HL-60 (cell line): ENCODE results near the gene MBNL1.

Experiments
- DNase-seq, 2 experiments: peaks; one replicate each; pipeline ENCODE4 v3.0.0-alpha.2; 2010 to 2020; ENCODE audit warnings: low read depth in 1 of 2, low spot score in 1 of 2
- H3K27ac ChIP-seq: fragments of 250-450 bp; sonication (Bioruptor Pico); replicated peaks from 2 replicates; pipeline ENCODE4 v1.5.1; 2020; ENCODE audit warnings: mild to moderate bottlenecking, moderate library complexity
- H3K27me3 ChIP-seq: fragments of 250-450 bp; sonication (Bioruptor Pico); 2 replicates; pipeline ENCODE4 v1.5.1; 2021; ENCODE audit warnings: mild to moderate bottlenecking, moderate library complexity; ENCODE audit not compliant: insufficient read depth, poor library complexity, severe bottlenecking
- H3K4me3 ChIP-seq: replicated peaks from 2 replicates; pipeline ENCODE4 v1.5.1; 2011; ENCODE audit warnings: mild to moderate bottlenecking, control low read depth, low read length; ENCODE audit not compliant: insufficient read depth
- CTCF ChIP-seq: IDR thresholded peaks from one replicate; pipeline ENCODE4 v1.5.1; 2011; ENCODE audit warnings: low read length, control low read depth, inconsistent platforms; ENCODE audit not compliant: insufficient read depth
- GABPA ChIP-seq: IDR thresholded peaks from 2 replicates; pipeline ENCODE4 v1.6.1; 2012; ENCODE audit warnings: low read depth
- POLR2AphosphoS5 ChIP-seq: IDR thresholded peaks from 2 replicates; pipeline ENCODE4 v1.6.1; 2012; ENCODE audit warnings: low read depth
- SPI1 ChIP-seq: IDR thresholded peaks from 2 replicates; pipeline ENCODE4 v1.6.1; 2012; ENCODE audit warnings: low read depth, mild to moderate bottlenecking, borderline replicate concordance
- TF ChIP-seq, protein P1 (sequence below): IDR thresholded peaks from 2 replicates; pipeline ENCODE4 v1.6.1; 2012; ENCODE audit warnings: low read depth; ENCODE audit not compliant: insufficient replicate concordance

Gene MBNL1

GRCh38 chr3:152508705-152509104 is 240.0 kb downstream of the MBNL1 start:
- DNase-seq = peak in 1 of 2 experiments; percentile 3
- no peak overlapping the region for H3K4me3 ChIP-seq
- TF ChIP-seq, protein P1, sequence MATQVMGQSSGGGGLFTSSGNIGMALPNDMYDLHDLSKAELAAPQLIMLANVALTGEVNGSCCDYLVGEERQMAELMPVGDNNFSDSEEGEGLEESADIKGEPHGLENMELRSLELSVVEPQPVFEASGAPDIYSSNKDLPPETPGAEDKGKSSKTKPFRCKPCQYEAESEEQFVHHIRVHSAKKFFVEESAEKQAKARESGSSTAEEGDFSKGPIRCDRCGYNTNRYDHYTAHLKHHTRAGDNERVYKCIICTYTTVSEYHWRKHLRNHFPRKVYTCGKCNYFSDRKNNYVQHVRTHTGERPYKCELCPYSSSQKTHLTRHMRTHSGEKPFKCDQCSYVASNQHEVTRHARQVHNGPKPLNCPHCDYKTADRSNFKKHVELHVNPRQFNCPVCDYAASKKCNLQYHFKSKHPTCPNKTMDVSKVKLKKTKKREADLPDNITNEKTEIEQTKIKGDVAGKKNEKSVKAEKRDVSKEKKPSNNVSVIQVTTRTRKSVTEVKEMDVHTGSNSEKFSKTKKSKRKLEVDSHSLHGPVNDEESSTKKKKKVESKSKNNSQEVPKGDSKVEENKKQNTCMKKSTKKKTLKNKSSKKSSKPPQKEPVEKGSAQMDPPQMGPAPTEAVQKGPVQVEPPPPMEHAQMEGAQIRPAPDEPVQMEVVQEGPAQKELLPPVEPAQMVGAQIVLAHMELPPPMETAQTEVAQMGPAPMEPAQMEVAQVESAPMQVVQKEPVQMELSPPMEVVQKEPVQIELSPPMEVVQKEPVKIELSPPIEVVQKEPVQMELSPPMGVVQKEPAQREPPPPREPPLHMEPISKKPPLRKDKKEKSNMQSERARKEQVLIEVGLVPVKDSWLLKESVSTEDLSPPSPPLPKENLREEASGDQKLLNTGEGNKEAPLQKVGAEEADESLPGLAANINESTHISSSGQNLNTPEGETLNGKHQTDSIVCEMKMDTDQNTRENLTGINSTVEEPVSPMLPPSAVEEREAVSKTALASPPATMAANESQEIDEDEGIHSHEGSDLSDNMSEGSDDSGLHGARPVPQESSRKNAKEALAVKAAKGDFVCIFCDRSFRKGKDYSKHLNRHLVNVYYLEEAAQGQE = no peak
- no peak for TF ChIP-seq POLR2AphosphoS5
- no peak for TF ChIP-seq SPI1
- H3K27ac ChIP-seq = no peak overlapping the region
- no peaks in the 10 kb centered on the region for H3K27me3 ChIP-seq

- H3K4me3 ChIP-seq = no peak overlapping the region
- no peak for TF ChIP-seq SPI1
- no peak for TF ChIP-seq GABPA
- TF ChIP-seq, protein P1 = no peak
- no peak for TF ChIP-seq CTCF
- no peak for TF ChIP-seq POLR2AphosphoS5
- DNase-seq = no peak
Measured at GRCh38 chr3:152511904-152512303, 243.2 kb downstream of the MBNL1 start.

GRCh38 chr3:152513301-152513960 is 244.7 kb downstream of the MBNL1 start:
- Histone ChIP-seq H3K27ac (no peak overlapping the region), H3K4me3 (no peak overlapping the region), H3K27me3 (no peaks in the 10 kb centered on the region)
- TF ChIP-seq SPI1 = no peak
- TF ChIP-seq GABPA = no peak
- TF ChIP-seq CTCF = no peak
- TF ChIP-seq, protein P1 = no peak
- TF ChIP-seq POLR2AphosphoS5 = no peak
- no peak for DNase-seq

More at GRCh38 chr3:152511904-152512303, 243.2 kb downstream of the MBNL1 start:
- H3K27me3 ChIP-seq = no peaks in the 10 kb centered on the region
- H3K27ac ChIP-seq = no peak overlapping the region
